DOHH2 (cell line): ENCODE measurements around the gene GALR2.

Source experiments
- CTCF ChIP-seq: fragments of 200-600 bp; sonication (generic); IDR thresholded peaks from one replicate; pipeline ENCODE4 v1.5.1; 2014; ENCODE audit warnings: antibody characterized with exemption, mild to moderate bottlenecking, low read depth, low read length; ENCODE audit not compliant: poor library complexity, severe bottlenecking
- EZH2phosphoT487 ChIP-seq: fragments of 200-600 bp; sonication (generic); IDR thresholded peaks from 2 replicates; pipeline ENCODE4 v1.6.1; 2017; ENCODE audit warnings: borderline replicate concordance, mild to moderate bottlenecking, antibody characterized with exemption, low read length, moderate library complexity, mixed read lengths

DNA sequence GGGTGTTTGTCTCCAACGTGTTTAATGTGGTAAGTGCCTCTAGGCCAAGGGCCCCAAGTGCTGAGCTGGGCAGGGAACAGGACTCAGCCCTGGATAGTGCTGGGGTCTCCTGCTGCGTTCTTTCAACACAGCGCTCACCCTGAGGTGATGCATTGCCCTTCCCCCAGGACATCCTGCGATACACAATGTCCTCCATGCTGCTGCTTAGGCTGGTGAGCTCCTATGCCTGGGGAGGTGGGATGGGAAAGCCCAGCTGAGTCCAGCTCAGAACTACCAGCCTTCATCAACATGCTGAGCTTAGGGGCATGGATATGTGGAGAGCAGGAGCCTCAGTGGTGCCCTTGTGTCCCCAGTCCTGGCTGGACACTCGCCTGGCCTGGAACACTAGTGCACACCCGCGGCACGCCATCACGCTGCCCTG is 5.0 kb downstream of the GALR2 start:
- TF ChIP-seq CTCF (no peak), EZH2phosphoT487 (no peak)
